ENCODE data around the gene KISS1R.

DNA sequence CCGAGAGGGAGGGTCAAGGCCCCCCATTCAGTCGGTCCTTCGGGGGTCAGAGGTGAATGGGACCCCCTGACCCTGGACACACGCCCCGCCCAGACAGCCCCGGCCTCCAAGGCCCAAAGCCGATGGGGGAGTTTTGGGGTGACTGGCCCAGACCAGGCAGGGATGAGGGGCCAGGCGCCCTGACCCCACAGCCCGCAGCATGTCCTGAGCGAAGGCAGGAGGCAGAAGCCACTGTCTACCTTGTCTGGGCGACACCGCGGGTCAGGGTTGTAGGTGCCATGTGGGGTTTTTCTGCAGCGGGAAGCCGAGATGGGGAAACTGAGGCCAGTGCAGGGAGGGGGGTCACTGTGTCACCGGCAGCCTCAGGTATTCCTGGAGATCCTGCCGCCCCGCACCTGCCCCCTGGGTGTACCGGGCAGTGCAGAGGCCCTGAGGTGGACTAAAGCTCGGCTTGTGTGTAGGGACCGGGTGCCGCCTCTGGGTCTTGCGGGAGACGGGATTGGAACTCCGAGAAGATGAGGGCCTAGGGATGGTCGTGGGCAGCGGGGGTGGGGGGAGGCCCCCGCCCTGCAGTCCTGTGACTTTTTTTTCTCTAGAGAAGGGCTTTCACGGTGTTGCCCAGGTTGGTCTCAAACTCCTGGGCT is 17.2 kb downstream of the KISS1R start:
- no peak for TF ChIP-seq EP300 (IDR thresholded peaks at IDR 0.05; ENCODE audit: low read depth)
- no peak for TF ChIP-seq POLR2A (IDR thresholded peaks at IDR 0.05)
